LNCaP clone FGC (cell line): ENCODE results near the gene ZNRF4.

ENCODE experiments used
- DNase-seq: peaks from one replicate; pipeline ENCODE4 v3.0.0-alpha.2; 2011; ENCODE audit warnings: low read depth
- H3K4me3 ChIP-seq: 2 replicates; pipeline ENCODE4 v1.5.1; 2011; ENCODE audit warnings: mild to moderate bottlenecking, low read depth, low read length, control low read depth
- TF ChIP-seq, protein P1 (sequence below): IDR thresholded peaks from 2 replicates; pipeline ENCODE4 v1.5.1; 2012; ENCODE audit warnings: mild to moderate bottlenecking; ENCODE audit not compliant: control insufficient read depth, insufficient read depth; ENCODE audit errors: extremely low read depth

ZNRF4 gene

DNA sequence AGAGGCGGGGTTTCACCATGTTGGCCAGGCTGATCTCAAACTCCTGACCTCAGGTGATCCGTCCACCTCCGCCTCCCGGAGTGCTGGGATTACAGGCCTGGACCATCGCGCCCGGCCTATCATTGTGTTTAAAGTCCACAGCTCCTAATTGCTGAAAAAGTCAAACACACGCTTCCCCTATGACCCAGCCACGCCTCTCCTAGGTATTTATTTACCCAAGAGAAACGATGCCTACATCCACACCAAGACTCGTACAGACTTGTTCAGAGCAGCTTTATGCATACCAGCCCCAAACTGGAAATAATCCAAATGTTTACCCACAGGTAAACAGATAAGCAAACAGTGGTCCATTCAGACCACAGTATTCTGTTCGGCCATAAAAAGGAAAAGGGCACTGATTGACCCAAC is 15.1 kb downstream of the ZNRF4 start:
- TF ChIP-seq, protein P1, sequence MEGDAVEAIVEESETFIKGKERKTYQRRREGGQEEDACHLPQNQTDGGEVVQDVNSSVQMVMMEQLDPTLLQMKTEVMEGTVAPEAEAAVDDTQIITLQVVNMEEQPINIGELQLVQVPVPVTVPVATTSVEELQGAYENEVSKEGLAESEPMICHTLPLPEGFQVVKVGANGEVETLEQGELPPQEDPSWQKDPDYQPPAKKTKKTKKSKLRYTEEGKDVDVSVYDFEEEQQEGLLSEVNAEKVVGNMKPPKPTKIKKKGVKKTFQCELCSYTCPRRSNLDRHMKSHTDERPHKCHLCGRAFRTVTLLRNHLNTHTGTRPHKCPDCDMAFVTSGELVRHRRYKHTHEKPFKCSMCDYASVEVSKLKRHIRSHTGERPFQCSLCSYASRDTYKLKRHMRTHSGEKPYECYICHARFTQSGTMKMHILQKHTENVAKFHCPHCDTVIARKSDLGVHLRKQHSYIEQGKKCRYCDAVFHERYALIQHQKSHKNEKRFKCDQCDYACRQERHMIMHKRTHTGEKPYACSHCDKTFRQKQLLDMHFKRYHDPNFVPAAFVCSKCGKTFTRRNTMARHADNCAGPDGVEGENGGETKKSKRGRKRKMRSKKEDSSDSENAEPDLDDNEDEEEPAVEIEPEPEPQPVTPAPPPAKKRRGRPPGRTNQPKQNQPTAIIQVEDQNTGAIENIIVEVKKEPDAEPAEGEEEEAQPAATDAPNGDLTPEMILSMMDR: no peak
- DNase-seq: no peak
- H3K4me3 ChIP-seq: no peak overlapping the region

DNA sequence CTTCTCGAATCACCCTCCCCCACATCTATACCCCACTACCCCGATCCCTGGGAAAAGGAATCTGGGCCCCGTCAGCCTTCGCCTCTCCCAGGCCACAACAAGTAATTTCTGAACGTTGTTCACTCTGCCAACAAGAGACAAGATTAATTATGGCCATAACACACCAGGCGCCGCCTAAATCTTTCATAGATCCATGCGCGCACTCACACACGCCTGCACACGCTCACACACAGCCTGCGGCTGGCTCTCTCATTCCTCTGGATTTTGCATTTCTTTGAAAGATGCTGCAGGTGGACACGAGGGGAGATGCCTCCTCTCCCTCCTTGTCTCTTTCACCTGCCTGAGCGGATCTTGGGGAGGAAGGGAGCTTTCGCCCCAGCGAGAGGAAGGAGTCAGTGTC is 17.1 kb downstream of the ZNRF4 start:
- TF ChIP-seq, protein P1: no peak
- no peak for DNase-seq
- no peak overlapping the region for H3K4me3 ChIP-seq

DNA sequence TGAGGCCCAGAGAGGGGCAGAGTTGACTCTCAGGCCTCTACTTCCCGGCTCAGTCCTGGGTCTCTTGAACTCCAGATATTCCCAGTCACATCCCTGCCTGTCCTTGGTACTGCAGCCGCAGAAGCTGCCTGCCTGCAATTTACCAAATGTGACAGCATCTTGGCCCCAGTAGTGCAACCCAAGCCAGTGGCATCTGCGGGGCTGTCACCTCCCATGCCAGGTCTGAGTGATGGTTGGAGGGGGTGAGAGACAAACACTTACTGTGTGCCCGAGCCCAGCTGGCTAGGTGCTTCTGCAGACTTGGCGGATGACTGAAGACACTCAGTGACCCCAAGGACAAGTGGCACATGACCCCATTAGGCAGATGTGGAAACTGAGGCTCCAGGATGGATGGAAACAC is 18.4 kb downstream of the ZNRF4 start:
- no peak overlapping the region for H3K4me3 ChIP-seq
- DNase-seq: no peak
- TF ChIP-seq, protein P1: no peak

DNA sequence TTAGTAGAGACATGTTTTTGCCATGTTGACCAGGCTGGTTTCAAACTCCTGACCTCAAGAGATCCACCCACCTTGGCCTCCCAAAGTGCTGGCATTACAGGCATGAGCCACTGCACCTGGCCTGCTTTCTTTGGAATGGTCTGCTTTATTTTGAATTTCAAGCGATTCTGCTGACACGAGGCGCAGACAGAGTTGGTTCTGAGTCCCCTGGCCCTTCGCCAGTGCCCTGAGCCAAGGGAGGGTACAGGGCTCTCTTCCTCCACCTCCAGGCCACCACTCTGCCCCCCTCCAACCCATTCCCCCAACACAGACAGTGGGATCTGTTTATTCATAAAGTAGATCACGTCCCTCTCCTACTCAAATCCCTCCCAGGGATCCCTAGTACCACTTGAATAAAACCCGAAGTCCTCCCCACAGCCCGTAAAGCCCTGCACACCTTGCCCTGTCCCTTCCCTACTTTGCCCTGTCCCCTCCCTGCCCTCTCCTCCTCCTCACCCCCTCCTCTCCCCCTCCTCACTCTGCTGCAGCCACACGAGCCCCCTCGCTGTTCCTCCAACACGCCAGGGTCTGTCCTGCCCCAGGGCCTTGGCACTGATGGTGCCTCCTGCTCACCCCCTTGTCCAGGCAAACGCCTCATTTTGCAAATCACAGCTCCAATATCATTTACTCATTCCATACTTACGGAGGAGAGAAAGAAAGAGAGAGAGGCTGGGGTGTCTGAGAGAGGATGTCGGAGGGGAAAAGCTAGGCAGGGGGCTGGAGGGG is 22.4 kb downstream of the ZNRF4 start:
- TF ChIP-seq, protein P1: no peak
- DNase-seq: no peak
- no peak overlapping the region for H3K4me3 ChIP-seq

DNA sequence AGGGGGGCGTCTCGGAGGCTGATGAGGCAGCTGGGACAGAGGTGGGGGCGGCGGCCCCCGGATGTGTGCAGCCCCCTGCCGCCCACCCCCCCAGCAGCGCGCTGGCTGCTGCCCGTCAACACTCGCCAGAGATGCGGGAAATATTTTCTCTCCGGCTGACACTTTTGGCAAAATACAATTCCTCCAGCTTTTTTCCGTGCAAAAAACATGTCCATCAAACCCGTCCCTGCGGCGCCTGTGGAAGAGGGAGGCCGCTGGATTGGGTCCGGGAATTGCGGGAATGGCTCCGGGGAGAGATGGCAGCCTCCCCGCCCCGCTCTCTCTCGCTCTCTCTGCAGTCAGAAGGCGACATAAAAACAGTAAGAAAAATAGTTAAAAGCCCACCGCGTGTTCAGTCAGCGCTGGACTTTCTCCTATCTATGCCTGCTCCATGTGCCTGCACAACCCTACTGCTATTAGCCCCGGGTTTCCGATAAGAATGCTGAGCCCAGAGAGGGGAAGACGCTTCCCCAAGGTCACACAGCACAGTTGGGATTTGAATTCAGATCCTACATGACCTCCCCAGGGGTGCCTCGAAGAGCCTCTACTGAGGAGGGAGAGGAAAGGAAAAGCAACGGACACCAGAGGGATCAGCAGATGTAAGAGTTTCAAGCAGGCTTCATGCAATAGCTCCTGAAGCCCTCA is 23.2 kb downstream of the ZNRF4 start:
- DNase-seq: no peak
- H3K4me3 ChIP-seq: no peak overlapping the region
- TF ChIP-seq, protein P1: no peak

DNA sequence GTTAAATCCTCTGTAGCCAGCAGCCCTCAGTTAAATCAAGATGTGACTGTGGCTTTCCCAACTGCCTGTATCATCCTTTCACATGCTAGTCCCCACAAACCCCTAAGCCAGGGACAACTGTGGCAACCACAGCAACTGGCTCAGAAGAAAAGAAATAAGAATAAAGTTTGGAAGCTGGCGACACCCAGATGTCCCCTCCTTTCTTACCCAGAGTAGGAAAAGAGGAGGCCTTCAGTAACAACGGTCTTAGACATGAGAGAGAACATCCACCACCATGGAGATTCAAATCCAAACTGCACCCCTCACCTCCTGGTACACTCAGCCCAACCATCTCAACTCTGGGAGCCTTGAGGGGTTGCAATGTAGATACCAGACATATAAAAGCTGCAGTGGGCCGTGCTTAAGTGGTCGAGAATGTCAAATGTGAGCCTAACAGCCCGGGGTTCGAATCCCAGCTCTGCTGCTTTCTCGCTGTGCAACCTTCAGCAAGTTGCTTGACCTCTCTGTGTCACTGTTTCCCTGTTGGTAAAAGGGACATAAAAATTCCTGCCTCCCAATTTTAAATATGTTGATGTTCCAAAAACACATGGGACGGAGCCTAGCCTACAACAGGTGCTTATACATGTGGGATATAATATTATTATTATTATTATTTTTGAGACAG is 23.8 kb downstream of the ZNRF4 start:
- TF ChIP-seq, protein P1: no peak
- no peak overlapping the region for H3K4me3 ChIP-seq
- no peak for DNase-seq
